Embryonic facial prominence (tissue), 1 donor: Measurements from ENCODE around the gene FZD7.

Source experiments
- DNase-seq: peaks from one replicate; pipeline ENCODE4 v3.0.0-alpha.2; 2016; ENCODE audit errors: extremely low spot score

The FZD7 gene

GRCh38 chr2:202033317-202034248, at the start of gene FZD7:
Gene FZD7, plus strand, starts transcription at chr2:202033855. Its CDS starts 793 bp downstream, at chr2:202034648.
- DNase-seq: peak; percentile 86

DNA sequence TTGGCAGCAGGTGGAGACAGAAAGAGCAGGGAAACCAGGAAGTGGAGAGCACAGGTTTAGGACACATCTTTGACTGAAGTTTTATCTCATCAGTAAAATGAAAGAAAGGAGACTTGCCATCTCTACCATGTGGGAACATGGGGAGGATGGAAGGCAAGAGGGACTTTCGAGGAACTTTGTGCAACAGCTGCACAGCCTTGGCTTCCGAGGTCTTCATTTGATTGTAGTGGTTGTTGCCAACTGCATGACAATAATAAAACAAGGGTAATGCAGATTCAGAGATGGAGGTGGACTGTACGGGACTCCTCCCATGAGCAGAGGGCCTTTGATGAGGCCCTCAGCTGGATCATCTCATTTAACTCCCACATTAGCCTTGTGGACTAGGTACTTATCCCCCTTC, 49.3 kb upstream of the FZD7 start:
- DNase-seq: no peak

- no peak for DNase-seq
Measured at GRCh38 chr2:201984800-201985525, 48.7 kb upstream of the FZD7 start.

DNA sequence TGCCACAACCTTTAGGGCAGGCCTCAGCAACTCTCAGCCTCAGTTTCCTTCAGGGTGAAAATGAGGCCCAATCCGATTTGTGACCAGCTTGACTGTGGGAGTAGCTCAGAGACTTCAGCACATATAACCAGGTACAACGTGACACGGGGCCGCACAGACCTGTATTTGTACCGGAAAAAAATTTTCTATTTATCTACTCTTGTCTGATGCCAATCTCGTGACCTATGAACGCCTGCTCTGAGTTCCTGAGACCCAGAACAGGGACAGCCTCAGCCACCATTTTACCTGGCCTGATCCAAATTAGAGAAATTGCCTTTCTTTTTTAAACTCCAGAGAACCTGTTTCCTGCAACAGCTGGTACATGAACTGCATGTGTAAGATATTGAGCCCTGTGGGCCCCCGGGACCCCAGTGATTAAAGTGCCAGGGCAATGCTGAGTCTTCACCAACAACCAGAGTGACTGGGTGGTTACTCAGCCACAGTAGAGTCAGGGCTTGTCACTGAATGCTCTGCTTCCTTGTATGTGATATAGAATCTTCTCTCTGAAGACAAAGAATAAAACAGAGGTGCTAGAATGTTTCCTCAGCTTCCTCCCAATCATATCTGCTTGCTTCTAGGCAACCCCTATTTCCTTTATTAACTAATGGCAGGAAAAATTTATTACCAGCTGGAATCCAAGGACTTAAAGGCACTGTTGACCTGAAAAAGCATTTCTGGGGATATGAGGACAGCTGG, 47.8 kb upstream of the FZD7 start:
- no peak for DNase-seq

DNA sequence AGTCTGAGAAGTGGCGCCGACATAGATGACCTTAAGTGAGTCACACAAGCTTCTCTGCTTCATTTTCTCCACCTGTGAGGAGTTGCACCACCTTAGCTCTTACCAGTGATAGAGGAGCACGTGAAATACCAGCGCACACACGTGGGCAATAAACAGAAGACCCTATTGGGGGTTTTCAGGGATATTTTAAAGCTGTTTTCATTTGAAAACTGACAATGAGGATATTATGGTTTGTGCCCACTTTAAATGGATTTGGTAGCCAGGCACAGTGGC, 47.3 kb upstream of the FZD7 start:
- no peak for DNase-seq

GRCh38 chr2:201987426-201987825, 46.2 kb upstream of the FZD7 start:
- no peak for DNase-seq

DNA sequence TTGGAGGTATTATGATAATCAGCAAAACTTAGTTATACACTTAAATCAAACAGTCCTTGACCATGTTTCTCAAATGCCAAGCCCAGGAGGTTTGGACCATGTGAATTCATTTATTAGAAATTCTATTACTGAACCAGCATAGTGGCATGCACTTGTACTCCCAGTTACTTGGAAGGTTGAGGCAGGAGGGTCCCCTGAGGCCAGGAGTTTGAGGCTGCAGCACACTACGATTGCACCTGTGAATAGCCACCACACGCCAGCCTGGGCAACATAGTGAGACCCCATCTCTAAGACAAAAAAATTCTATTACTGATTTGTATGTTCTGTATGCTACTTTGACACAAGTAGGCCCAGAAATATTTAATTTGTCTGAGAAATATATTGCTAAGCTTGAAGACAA, 43.6 kb upstream of the FZD7 start:
- DNase-seq: no peak

- no peak for DNase-seq
Measured at GRCh38 chr2:201992960-201993359, 40.7 kb upstream of the FZD7 start.

- DNase-seq: no peak
Measured at GRCh38 chr2:201994973-201995638, 38.5 kb upstream of the FZD7 start.

DNA sequence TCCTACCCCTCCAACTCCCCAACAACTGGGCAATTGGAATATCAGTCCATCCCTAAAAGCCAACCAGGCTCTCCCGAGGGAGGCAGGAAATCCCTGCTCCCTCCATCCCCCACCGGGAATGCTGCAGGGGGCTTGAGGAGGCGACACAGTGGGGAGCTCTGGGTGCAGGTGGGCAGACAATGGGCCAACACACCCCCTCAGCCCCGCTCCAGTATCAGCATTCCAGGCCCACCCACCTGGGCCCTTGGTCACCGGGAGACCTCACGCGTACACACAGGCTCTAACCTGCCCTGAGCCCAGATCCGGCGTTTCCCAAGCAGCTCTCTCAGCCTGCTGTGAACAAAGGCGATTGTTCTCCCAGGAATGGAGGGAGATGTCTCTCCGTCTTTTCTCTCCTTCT, 37.6 kb upstream of the FZD7 start:
- DNase-seq: no peak

DNA sequence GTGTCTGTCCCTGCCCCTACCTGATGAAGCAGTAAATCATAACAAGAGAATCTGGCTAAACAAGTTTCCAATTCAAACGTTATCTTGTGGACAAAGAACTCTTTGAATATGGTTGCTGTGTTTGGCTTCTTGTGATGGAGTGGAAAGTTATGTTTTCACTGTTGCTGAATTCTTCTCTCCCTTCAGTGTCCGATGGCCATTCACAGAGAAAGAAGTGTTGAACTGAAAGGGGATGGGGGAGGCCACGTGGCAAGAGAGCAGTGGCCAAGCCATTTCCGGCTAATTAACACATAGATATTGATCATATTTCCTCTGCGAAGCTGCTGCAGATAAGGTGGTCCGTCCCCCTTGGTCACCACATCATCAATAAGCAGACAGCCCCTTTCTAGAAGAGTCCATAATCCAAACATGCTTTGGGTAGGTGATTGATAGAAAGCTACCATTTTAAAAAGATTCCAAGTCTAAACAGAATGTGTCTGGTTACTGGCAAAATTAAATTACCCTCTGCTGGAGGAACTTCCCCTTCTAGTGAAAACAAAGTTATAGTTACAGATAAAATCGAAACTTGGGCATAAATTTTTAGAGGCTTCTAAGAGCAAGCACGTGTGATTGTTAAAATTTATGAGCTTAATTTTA, 36.9 kb upstream of the FZD7 start:
- no peak for DNase-seq

DNA sequence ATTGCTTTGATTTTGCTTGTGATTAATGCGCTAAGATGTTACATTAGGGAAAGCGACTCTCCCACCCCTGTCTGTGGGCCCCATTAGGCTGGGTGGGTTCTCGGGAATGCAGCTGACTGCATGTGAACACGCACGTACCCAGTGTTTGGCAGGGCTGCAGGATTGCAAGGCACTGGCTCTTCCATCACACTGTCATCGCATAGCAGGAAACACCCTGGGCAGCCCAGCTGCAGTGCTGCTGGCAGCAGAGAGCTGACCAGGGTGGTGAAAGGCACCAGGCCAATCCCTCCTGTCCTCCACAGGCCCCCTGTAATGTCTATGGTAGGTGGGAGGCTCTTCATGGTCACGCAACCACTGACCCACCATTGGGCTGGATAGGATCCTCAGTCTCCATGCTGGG, 34.4 kb upstream of the FZD7 start:
- no peak for DNase-seq

DNA sequence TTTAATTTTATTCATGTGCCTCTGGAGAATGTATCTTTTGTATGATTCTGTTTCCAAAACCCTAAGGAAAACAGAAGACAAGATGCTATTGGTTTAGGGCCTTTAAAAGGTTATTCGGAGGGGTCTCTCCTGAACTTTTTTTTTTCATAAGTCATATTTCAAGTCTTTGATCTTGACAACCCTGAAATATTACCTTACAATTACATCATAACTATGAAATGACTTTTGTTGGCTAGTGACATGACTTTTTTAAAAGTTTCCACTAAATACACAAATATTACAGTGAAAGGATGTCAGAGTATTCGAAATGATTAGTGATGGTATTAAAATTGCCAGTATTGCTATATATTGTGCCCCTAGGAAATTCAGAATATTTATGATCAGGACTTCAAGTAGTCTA, 31.8 kb upstream of the FZD7 start:
- no peak for DNase-seq

DNA sequence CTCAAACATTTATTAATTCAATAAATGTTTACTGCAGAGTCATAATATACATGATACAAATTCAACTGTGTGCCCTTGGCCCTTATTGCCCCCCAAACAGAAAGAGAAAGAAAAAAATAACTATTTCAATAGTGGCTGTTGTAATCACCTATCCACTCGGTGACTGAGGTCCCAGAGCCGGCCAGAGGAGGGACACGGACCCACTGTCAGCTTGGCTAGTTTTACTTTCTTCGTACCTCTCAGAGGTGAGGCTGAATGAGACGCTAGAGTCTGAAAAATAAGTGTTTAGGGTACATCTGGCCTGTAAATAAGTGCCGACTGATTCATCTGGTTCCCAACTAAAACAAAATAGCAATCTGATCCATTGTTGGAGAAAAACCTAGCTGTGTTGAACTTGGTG, 31.3 kb upstream of the FZD7 start:
- no peak for DNase-seq

DNA sequence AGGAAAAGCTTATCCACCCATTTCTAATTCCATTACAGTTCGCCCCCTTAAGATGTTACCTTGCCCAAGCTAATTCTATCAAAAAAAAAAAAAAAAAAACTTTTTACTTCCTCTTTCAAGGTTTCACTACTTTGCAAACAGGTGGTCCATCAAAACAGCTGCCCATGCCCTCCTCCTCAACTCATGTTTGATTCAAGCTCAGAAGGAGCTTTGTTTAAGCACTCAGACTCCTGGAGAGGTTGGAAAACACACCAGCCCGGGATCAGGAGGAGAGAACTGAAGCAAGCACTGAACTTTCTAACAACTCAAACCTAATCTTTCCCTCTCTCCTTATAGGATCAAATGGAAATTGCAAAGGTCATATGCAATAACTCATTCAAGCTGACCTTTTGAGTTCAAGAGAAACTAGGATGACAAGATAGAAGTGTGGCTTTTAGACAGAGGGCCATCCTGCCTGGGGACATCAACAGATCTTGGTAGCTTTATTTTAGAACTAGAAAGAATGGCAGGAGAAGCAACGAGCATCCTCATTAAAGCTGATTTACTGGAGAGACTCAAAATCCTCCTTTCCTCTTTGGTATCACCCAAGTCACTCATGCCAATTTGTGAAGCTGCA, 28.3 kb upstream of the FZD7 start:
- no peak for DNase-seq

GRCh38 chr2:202006301-202006700, 27.4 kb upstream of the FZD7 start:
- DNase-seq: no peak

GRCh38 chr2:202007015-202007982, 26.4 kb upstream of the FZD7 start:
- DNase-seq: no peak

DNA sequence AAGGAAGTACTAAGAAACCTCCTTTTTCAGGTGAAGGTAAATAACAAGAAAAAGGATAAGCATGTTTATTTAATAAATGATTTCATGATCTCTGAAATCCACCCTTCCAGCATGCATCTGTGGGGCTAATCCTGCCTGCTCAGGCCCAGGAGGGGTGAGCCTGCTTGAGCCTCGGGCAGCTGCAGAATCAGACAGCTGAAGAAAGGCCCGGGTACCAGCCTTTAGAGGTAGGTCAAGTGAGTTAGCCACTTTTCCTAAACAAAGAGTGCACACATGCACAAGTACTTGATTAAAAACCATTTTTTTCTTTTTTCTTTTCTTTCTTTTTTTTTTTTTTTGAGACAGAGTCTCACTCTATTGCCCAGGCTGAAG, 25.7 kb upstream of the FZD7 start:
- DNase-seq: no peak

GRCh38 chr2:202009019-202009481, 24.6 kb upstream of the FZD7 start:
- DNase-seq: no peak

DNA sequence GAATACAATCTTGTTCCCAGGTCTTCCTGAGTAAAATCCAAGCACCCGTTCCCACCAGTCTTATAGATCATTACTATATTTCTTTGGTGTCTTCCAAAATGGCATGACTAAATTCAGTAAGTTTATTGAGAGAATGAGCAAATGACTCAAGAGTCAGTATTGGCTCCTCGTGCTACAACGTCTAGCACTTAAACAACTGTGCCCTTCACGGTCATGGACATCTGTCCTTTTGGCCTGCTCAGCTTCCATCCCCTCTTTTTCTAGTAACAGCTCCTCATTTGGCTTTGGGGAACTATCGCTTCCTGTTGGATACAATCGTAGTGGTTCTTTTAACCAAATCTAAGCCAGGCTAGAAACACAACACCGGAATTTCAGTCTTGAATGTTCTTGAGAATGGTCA, 24.1 kb upstream of the FZD7 start:
- DNase-seq: no peak
